Left renal cortex interstitium (tissue), 4 donors: Measurements from ENCODE around the gene MRPS26. TPM values are rescaled to one million over a fixed set of nuclear protein-coding genes. Genes with fewer than 3 reads are reported as not detected.
"Not testable (repeated sequence)": the region's sequence is repeated elsewhere in the genome, so short reads cannot be mapped to it uniquely, and the experiment has no call there.

ENCODE experiments used
- DNase-seq, 4 donors: peaks; one replicate each; pipeline ENCODE4 v3.0.0-alpha.2; 2013; ENCODE audit warnings: low read depth in 4 of 4, low spot score in 2 of 4, missing footprints in 1 of 4
- polyA plus RNA-seq, 4 donors: library from polyadenylated mRNA; unstranded; fragments of 120-200 nt; gene quantifications; one replicate each; pipeline ENCODE4 v1.2.1, GENCODE V29; 2013; ENCODE audit not compliant: insufficient read length in 4 of 4

The MRPS26 gene
- 10 to 100 TPM; 53.1 to 78.6 (median 65.6) TPM for polyA plus RNA-seq

- peak; percentile 76 to 85 (median 80) for DNase-seq
These were observed at the start of gene MRPS26 for GRCh38 chr20:3045816-3046676. MRPS26 (plus strand) TSS chr20:3046052; CDS start chr20:3046069, 17 bp downstream.

- DNase-seq, result no peak
These were observed 47.1 kb upstream of the MRPS26 start for GRCh38 chr20:2998728-2999127.

GRCh38 chr20:3000852-3001523 is 44.9 kb upstream of the MRPS26 start:
- DNase-seq, result peak in 3 of 4 donors; percentile 3 to 38 (median 15)

- DNase-seq, result no peak
These were observed 42.4 kb upstream of the MRPS26 start for GRCh38 chr20:3003416-3003815.

GRCh38 chr20:3010985-3011723 is 34.7 kb upstream of the MRPS26 start:
- DNase-seq, result no peak

GRCh38 chr20:3011752-3012151 is 34.1 kb upstream of the MRPS26 start:
- DNase-seq, result no peak

- DNase-seq, result no peak
These were observed 32.1 kb upstream of the MRPS26 start for GRCh38 chr20:3013771-3014170.

GRCh38 chr20:3014179-3014578 is 31.7 kb upstream of the MRPS26 start:
- DNase-seq, result no peak

GRCh38 chr20:3014662-3015061 is 31.2 kb upstream of the MRPS26 start:
- DNase-seq, result no peak

GRCh38 chr20:3015302-3015701 is 30.6 kb upstream of the MRPS26 start:
- DNase-seq, result not testable (repeated sequence)

- DNase-seq, result no peak
These were observed 24.5 kb upstream of the MRPS26 start for GRCh38 chr20:3021327-3021726.

- no peak for DNase-seq
These were observed 24.1 kb upstream of the MRPS26 start for GRCh38 chr20:3021777-3022176.

GRCh38 chr20:3022559-3023490 is 23.0 kb upstream of the MRPS26 start:
- not testable (repeated sequence) for DNase-seq

- DNase-seq, result no peak
These were observed 17.9 kb upstream of the MRPS26 start for GRCh38 chr20:3027987-3028386.

GRCh38 chr20:3031524-3032147 is 14.2 kb upstream of the MRPS26 start:
- no peak for DNase-seq

GRCh38 chr20:3032624-3033023 is 13.2 kb upstream of the MRPS26 start:
- DNase-seq, result no peak

GRCh38 chr20:3037654-3038053 is 8.2 kb upstream of the MRPS26 start:
- no peak for DNase-seq

- no peak for DNase-seq
These were observed 7.4 kb upstream of the MRPS26 start for GRCh38 chr20:3038454-3038853.

GRCh38 chr20:3039426-3039825 is 6.4 kb upstream of the MRPS26 start:
- DNase-seq, result no peak

- DNase-seq, result no peak
These were observed 5.8 kb upstream of the MRPS26 start for GRCh38 chr20:3040086-3040485.
